MM.1S (cell line): ENCODE data around the gene ONECUT1.

Experiments
- EZH2 ChIP-seq: fragments of 300-600 bp; sonication (generic); optimal IDR thresholded peaks from 2 replicates; pipeline ENCODE3; 2017; ENCODE audit warnings: low read depth, mild to moderate bottlenecking, antibody characterized with exemption, low read length, mixed read lengths
- EZH2phosphoT487 ChIP-seq: fragments of 300-600 bp; sonication (generic); IDR thresholded peaks from 2 replicates; pipeline ENCODE4 v1.6.1; 2018; ENCODE audit warnings: antibody characterized with exemption, low read length
- TF ChIP-seq, protein P1 (sequence below): fragments of 300-600 bp; sonication (generic); IDR thresholded peaks from 2 replicates; pipeline ENCODE4 v1.5.1; 2016; ENCODE audit warnings: antibody characterized with exemption, low read length, mixed read lengths

DNA sequence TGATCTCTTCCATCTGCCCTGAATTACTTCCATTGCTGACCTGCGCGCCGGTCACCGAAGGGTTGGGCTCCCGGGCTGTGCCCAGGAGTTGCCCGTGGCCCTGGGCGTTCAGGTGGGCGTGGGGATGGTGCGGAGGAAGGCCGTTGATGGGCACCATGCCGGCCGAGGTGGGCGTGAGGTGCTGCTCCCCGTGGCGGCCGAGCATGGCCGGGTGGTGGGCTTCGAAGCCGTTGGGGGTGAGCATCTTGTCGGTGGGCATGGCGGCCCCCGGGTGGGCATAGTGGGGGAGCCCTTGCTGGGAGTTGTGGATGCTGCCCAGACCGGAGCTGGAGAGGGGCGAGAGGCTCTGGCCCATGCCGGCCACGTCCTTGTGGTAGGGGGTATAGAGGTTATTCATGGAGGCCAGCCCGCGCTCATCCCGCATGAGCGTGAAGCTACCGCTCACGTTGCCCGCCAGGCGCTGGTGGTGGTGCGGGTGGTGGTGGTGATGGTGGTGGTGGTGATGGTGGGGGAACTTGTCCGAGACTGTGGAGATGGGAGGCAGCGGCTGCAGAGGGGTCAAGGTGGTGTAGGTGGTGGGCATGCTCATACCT lies 1.0 kb downstream of the ONECUT1 start:
- TF ChIP-seq, protein P1, sequence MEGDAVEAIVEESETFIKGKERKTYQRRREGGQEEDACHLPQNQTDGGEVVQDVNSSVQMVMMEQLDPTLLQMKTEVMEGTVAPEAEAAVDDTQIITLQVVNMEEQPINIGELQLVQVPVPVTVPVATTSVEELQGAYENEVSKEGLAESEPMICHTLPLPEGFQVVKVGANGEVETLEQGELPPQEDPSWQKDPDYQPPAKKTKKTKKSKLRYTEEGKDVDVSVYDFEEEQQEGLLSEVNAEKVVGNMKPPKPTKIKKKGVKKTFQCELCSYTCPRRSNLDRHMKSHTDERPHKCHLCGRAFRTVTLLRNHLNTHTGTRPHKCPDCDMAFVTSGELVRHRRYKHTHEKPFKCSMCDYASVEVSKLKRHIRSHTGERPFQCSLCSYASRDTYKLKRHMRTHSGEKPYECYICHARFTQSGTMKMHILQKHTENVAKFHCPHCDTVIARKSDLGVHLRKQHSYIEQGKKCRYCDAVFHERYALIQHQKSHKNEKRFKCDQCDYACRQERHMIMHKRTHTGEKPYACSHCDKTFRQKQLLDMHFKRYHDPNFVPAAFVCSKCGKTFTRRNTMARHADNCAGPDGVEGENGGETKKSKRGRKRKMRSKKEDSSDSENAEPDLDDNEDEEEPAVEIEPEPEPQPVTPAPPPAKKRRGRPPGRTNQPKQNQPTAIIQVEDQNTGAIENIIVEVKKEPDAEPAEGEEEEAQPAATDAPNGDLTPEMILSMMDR: no peak
- TF ChIP-seq EZH2phosphoT487 (no peak), EZH2 (no peak)
